Mucosa of descending colon (tissue), 3 donors: ENCODE data around the gene ABHD5. TPM values are rescaled to one million over a fixed set of nuclear protein-coding genes. Genes with fewer than 3 reads are reported as not detected.
A peak's percentile ranks its signal among the peaks of the same experiment; 100 is the strongest.
"Not testable (repeated sequence)": the region's sequence is repeated elsewhere in the genome, so short reads cannot be mapped to it uniquely, and the experiment has no call there.

ENCODE experiments used
- ATAC-seq: fragments of 200-7000 bp; cut with Tn5 transposase; one replicate; pipeline ENCODE4 v1.9.1; 2020; ENCODE audit warnings: mild to moderate bottlenecking, moderate library complexity
- DNase-seq, 3 donors: peaks; one replicate each; pipeline ENCODE4 v3.0.0-alpha.2; 2020
- H3K36me3 ChIP-seq: fragments of 200-600 bp; one replicate; pipeline ENCODE4 v1.8.0; 2021; ENCODE audit warnings: low read depth, mild to moderate bottlenecking
- H3K4me1 ChIP-seq: fragments of 200-600 bp; one replicate; pipeline ENCODE4 v1.8.0; 2021; ENCODE audit warnings: low read depth, mild to moderate bottlenecking
- H3K4me3 ChIP-seq: fragments of 200-600 bp; one replicate; pipeline ENCODE4 v1.8.0; 2021; ENCODE audit warnings: mild to moderate bottlenecking
- H3K9me3 ChIP-seq: fragments of 200-600 bp; one replicate; pipeline ENCODE4 v1.8.0; 2021; ENCODE audit warnings: mild to moderate bottlenecking
- CTCF ChIP-seq: fragments of 200-600 bp; IDR thresholded peaks from one replicate; pipeline ENCODE4 v1.8.0; 2022; ENCODE audit warnings: antibody characterized with exemption, mild to moderate bottlenecking
- intact Hi-C, 2 donors: fragments of 100-400 bp; cut with DNase I in 1 of 2; cut with micrococcal nuclease in 1 of 2; formaldehyde crosslinking; loops; one replicate each; pipeline versions ENCODE4 v1.11.0 to v1.11.1; 2022; cut with DNase I, micrococcal nuclease
- total RNA-seq, 3 donors: library from RNA; stranded (reverse); fragmentation: NEBNext Ultra II Directional in 2 of 3; extraction: Animal tissue kit (Norgen Biotek cat#: 25700) in 2 of 3; gene quantifications; one replicate each; pipeline versions ENCODE4 v1.2.1 to v1.2.4, GENCODE V29; 2021 to 2023
- donor health status: DM: no; HTN: no; CAD: no; lungs with moderate emphysema.
- donor health status: DM: no; HTN: no; CAD: no.
- donor health status: DM: no; HTN: yes; CAD: no.

Gene ABHD5
- total RNA-seq, 3 donors from 2014 or later: 27.8 to 44.4 (median 31.7) TPM

- no peak for TF ChIP-seq CTCF
- ATAC-seq (no peak), DNase-seq (no peak)
- no peaks in the 10 kb centered on the region for H3K9me3 ChIP-seq
- intact Hi-C loops: no loop called here
- no peaks in the 10 kb centered on the region for H3K4me1 ChIP-seq
- H3K4me3 ChIP-seq: no peak overlapping the region
- no peaks in the 10 kb centered on the region for H3K36me3 ChIP-seq
These were observed 19.9 kb upstream of the ABHD5 start for GRCh38 chr3:43670635-43671522.

GRCh38 chr3:43674345-43675085, 16.2 kb upstream of the ABHD5 start:
- ATAC-seq: no peak
- TF ChIP-seq CTCF: no peak
- Histone ChIP-seq H3K36me3 (no peaks in the 10 kb centered on the region), H3K9me3 (no peaks in the 10 kb centered on the region), H3K4me3 (no peak overlapping the region), H3K4me1 (no peaks in the 10 kb centered on the region)
- intact Hi-C loops: no loop called here
- no peak for DNase-seq

- no peaks in the 10 kb centered on the region for H3K4me1 ChIP-seq
- H3K9me3 ChIP-seq: no peaks in the 10 kb centered on the region
- intact Hi-C loops: no loop called here
- no peak overlapping the region for H3K4me3 ChIP-seq
- no peak for TF ChIP-seq CTCF
- H3K36me3 ChIP-seq: no peaks in the 10 kb centered on the region
- no peak for ATAC-seq
- DNase-seq: no peak
These were observed 15.1 kb upstream of the ABHD5 start for GRCh38 chr3:43675593-43675992.

- no peak for ATAC-seq
- Histone ChIP-seq H3K4me3 (no peak overlapping the region), H3K4me1 (no peaks in the 10 kb centered on the region), H3K9me3 (no peaks in the 10 kb centered on the region), H3K36me3 (no peaks in the 10 kb centered on the region)
- TF ChIP-seq CTCF: no peak
- DNase-seq: no peak
- intact Hi-C loops: no loop called here
These were observed 14.3 kb upstream of the ABHD5 start for GRCh38 chr3:43676441-43676840.

- intact Hi-C loops, ATAC-seq, H3K36me3 ChIP-seq: not testable (repeated sequence)
These were observed 12.4 kb upstream of the ABHD5 start for GRCh38 chr3:43678375-43678774.

GRCh38 chr3:43678887-43679449, 11.8 kb upstream of the ABHD5 start:
- DNase-seq: peak in 1 of 3 donors; percentile 28
- H3K4me1 ChIP-seq, H3K4me3 ChIP-seq, H3K9me3 ChIP-seq, ATAC-seq, intact Hi-C loops, H3K36me3 ChIP-seq: not testable (repeated sequence)

More at GRCh38 chr3:43678375-43678774, 12.4 kb upstream of the ABHD5 start:
- DNase-seq: peak in 1 of 3 donors; percentile 8
- not testable (repeated sequence) for H3K4me1 ChIP-seq, H3K4me3 ChIP-seq, H3K9me3 ChIP-seq

GRCh38 chr3:43680857-43681256, 9.9 kb upstream of the ABHD5 start:
- intact Hi-C loops, H3K36me3 ChIP-seq, H3K4me3 ChIP-seq, ATAC-seq, H3K4me1 ChIP-seq, DNase-seq, H3K9me3 ChIP-seq: not testable (repeated sequence)
